ENCODE results near the gene SPSB1. TPM values are rescaled to one million over a fixed set of nuclear protein-coding genes. Genes with fewer than 3 reads are reported as not detected.

The SPSB1 gene
- total RNA-seq, 4 donors from 2014 or later: 30.5 to 65.0 (median 36.2) TPM

DNA sequence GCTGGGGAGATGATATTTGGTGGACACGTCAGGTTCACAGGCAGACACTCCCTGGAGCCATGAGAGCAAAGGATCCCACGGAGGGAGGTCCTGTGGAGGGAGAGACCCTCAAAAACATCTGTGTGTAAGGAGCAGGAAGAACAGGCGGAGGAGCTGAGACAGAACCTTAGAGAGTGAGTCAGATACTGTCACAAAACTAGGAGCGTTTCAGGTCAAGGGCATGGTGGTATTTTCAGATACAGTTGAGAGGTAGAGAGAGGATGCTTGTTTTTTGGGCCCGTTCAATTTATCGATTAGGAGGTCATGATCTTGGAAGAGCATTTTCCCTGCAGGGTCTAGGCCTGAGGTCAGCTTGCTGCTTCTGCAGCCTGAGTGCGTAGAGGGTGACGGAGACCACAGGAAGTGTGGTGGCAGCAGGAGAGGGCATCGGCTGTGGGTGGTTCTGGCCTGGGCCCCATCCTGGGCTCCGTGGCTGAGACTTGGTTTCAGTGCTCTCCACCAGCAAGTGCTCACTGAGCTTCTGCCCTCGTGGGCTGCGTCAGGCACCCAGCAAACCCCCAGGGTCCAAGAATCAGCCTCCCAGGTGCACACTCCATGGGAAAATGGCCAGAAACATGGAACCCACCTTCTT lies 39.9 kb downstream of the SPSB1 start:
- DNase-seq: no peak
- peaks cover 0 to 13% of the 10 kb centered on the region in 2 donors for H3K4me1 ChIP-seq
- WGBS, 2 donors: 88% methylated on average over 10 to 12 of the region's 12 CpGs
- no peaks in the 10 kb centered on the region for H3K36me3 ChIP-seq
- intact Hi-C loops (cut with DNase I): no loop called here
- H3K27ac ChIP-seq: no peak overlapping the region
- TF ChIP-seq CTCF (IDR thresholded peaks at IDR 0.05) (no peak), POLR2A (IDR thresholded peaks at IDR 0.05) (no peak)
- H3K4me3 ChIP-seq (replicated peaks in 1 of 3): no peak overlapping the region
- H3K27me3 ChIP-seq: no peaks in the 10 kb centered on the region
- H3K9me3 ChIP-seq: no peaks in the 10 kb centered on the region

- WGBS, 2 donors: 46 to 78% methylated on average over 15 to 20 of the region's 25 CpGs
- TF ChIP-seq CTCF (IDR thresholded peaks at IDR 0.05) (no peak), POLR2A (IDR thresholded peaks at IDR 0.05) (no peak)
- peak overlapping the region in 2 of 3 donors; percentile 15 to 64 for H3K27ac ChIP-seq
- no peak overlapping the region for H3K4me3 ChIP-seq (replicated peaks in 1 of 3)
- peak; percentile 50 to 65 for DNase-seq
- no peaks in the 10 kb centered on the region for H3K27me3 ChIP-seq
- H3K9me3 ChIP-seq: no peaks in the 10 kb centered on the region
- intact Hi-C loops (cut with DNase I): no loop called here
- no peaks in the 10 kb centered on the region for H3K36me3 ChIP-seq
- H3K4me1 ChIP-seq: peaks cover 36 to 56% of the 10 kb centered on the region in 2 donors
Observed at GRCh38 chr1:9338397-9339246, 45.9 kb downstream of the SPSB1 start.

DNA sequence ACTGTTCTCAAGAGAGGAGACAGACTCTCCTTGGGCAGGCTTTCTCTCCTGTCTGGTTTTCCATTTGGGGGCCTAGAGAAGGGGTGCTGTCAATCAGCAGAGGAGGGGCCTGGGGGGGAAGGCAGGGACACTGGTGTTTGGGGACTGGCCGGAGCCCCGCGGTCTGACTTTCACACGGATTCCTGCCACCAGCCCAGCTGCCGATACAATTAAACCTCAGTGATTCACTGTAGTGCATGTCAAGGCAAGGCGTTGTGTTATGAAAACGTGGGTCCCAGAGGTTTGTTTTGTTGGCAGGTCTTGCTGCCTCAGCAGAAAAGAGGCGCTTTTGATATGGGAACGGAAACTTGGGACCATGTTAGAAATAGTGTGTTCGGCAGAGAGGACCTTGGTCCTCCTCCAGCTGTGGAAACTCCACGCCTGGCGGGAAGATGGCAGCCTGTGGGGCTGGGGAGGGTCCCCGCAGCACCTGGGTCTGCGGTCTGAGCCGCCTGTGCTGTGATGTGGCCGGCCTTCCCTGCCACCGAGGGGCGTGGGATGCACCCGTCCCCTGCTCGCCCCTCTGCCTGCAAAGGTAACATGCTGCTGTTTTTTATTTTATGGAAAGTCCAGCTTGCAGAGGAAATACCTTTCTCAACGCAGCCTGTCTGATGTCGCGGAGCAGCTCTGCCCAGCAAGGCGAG lies 47.6 kb downstream of the SPSB1 start:
- Histone ChIP-seq H3K9me3 (no peaks in the 10 kb centered on the region), H3K4me1 (peaks cover 47 to 68% of the 10 kb centered on the region in 2 donors), H3K36me3 (no peaks in the 10 kb centered on the region), H3K27me3 (no peaks in the 10 kb centered on the region), H3K4me3 (replicated peaks in 1 of 3) (no peak overlapping the region), H3K27ac (peak overlapping the region in 1 of 3 donors; percentile 64)
- intact Hi-C loops (cut with DNase I): no loop called here
- DNase-seq: no peak
- 70 to 91% methylated on average over 20 to 24 of the region's 24 CpGs for WGBS, 2 donors
- TF ChIP-seq CTCF (IDR thresholded peaks at IDR 0.05): no peak
- no peak for TF ChIP-seq POLR2A (IDR thresholded peaks at IDR 0.05)

DNA sequence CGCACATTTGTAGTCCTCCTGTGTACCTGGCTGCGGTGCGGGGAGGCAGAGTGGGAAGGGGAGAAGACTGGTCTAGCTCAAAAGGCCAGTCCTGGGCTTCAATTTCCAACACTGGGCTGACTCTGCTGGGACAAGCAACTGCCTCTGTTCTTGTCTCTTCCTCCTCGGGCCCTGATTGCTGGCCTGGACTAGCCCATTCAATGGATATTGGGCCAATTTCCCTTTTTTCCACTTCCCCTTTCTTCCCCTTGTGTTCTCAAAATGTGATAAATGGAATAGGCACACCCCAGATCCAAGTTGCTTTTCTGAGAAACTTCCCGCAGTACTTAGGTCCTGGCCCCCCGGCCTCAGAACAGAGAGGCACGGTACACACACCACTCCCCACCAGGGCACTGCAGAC lies 48.2 kb downstream of the SPSB1 start:
- H3K9me3 ChIP-seq: no peaks in the 10 kb centered on the region
- no peak for DNase-seq
- 74 to 92% methylated on average over 7 of the region's 7 CpGs for WGBS, 2 donors
- H3K27ac ChIP-seq: peak overlapping the region in 1 of 3 donors; percentile 64
- H3K27me3 ChIP-seq: no peaks in the 10 kb centered on the region
- peaks cover 51 to 74% of the 10 kb centered on the region in 2 donors for H3K4me1 ChIP-seq
- no peak overlapping the region for H3K4me3 ChIP-seq (replicated peaks in 1 of 3)
- intact Hi-C loops (cut with DNase I): no loop called here
- TF ChIP-seq POLR2A (IDR thresholded peaks at IDR 0.05) (no peak), CTCF (IDR thresholded peaks at IDR 0.05) (no peak)
- H3K36me3 ChIP-seq: no peaks in the 10 kb centered on the region

Data from thyroid gland (tissue), 4 donors.